Naive B cell (primary cell): ENCODE measurements around the gene TSN. TPM values are rescaled to one million over a fixed set of nuclear protein-coding genes. Genes with fewer than 3 reads are reported as not detected.
"Not testable (repeated sequence)": the region's sequence is repeated elsewhere in the genome, so short reads cannot be mapped to it uniquely, and the experiment has no call there.

Experiments
- ATAC-seq, 2 donors: fragments of 150-1000 bp; cut with Tn5 transposase; 2 replicates each; pipeline ENCODE4 v1.10.0; 2021; ENCODE audit warnings: low read depth in 2 of 2, mild to moderate bottlenecking in 2 of 2, moderate library complexity in 2 of 2
- DNase-seq: peaks from one replicate; pipeline ENCODE4 v3.0.0; 2022
- H3K27ac Mint-ChIP-seq, 6 donors: one replicate each; pipeline ENCODE4 v1.8.0; 2020 to 2022; ENCODE audit warnings: mild to moderate bottlenecking in 6 of 6, mixed read lengths in 6 of 6, moderate library complexity in 5 of 6, inconsistent platforms in 2 of 6
- H3K27me3 Mint-ChIP-seq, 3 donors: one replicate each; pipeline ENCODE4 v1.8.0; 2021 to 2022; ENCODE audit warnings: mixed read lengths in 3 of 3, mild to moderate bottlenecking in 1 of 3
- H3K36me3 Mint-ChIP-seq, 2 donors: one replicate each; pipeline ENCODE4 v1.8.0; 2020 to 2022; ENCODE audit warnings: mixed read lengths in 2 of 2, inconsistent platforms in 1 of 2, mild to moderate bottlenecking in 1 of 2
- H3K4me1 Mint-ChIP-seq, 3 donors: one replicate each; pipeline ENCODE4 v1.8.0; 2020 to 2022; ENCODE audit warnings: mixed read lengths in 3 of 3, inconsistent platforms in 1 of 3, mild to moderate bottlenecking in 1 of 3, moderate library complexity in 1 of 3
- H3K4me3 Mint-ChIP-seq, 8 donors: one replicate each; pipeline ENCODE4 v1.8.0; 2020 to 2022; ENCODE audit warnings: mild to moderate bottlenecking in 8 of 8, mixed read lengths in 8 of 8, moderate library complexity in 8 of 8, inconsistent platforms in 2 of 8
- H3K9me3 Mint-ChIP-seq, 7 donors: one replicate each; pipeline ENCODE4 v1.8.0; 2020 to 2022; ENCODE audit warnings: mixed read lengths in 7 of 7, mild to moderate bottlenecking in 5 of 7, inconsistent platforms in 2 of 7, moderate library complexity in 1 of 7
- polyA plus RNA-seq, 6 donors: library from polyadenylated mRNA; unstranded; fragments of 300-500 nt; fragmentation: Illumina TruSeq; gene quantifications; one replicate each; pipeline ENCODE4 v1.2.3, GENCODE V29; 2021; ENCODE audit warnings: low read depth in 6 of 6

TSN gene
- polyA plus RNA-seq: 100 to 1,000 TPM in 1 of 6 donors, 10 to 100 TPM in 5; 81.3 to 116 (median 85.6) TPM

DNA sequence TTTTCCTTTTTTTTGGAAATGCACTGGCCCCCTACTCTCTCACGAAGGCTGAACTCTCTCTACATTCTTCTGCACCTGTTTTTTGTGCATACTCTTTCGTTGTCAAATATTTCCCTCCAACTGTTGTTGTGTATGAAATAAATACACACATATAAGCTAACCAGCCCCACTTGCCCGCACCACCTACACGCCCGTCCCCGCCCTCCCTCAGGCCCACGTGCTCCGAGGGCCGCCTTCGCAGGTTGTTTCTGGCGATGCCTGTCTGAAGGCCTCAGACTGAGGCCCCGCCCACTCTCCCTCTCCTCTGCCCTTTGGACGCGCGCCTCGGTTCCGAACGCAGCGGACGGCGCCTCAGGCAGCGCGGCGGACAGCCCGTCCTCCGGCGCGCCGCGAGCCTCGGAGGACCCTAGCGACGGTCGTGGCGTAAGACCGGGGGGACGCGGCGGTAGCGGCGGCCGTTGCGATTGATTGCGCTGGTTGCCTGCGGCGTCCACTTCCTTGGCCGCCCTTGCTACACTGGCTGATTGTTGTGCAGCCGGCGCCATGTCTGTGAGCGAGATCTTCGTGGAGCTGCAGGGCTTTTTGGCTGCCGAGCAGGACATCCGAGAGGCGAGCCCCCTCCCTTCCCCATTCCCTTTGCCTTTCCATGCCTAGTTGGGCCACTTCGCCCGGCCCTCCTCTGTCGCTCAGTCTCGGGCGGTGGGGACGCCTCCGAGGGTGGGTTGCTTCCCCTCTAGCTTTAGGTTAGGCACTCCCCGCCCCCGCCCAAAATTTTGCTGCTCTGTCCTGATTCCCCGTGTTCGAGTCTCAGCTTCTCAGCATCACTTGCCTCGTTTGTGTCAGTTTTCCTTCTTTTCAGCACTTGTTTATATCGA lies at the start of gene TSN:
TSS of gene TSN (plus strand) at position 415 of the 875 bp plus-strand sequence. CDS start at position 544, 129 bp downstream.
- Mint-ChIP-seq H3K27me3 (no peaks in the 10 kb centered on the region), H3K9me3 (no peaks in the 10 kb centered on the region), H3K36me3 (no peaks in the 10 kb centered on the region), H3K4me3 (peak within 1 kb of the TSS; percentile 88 to 98 (median 96)), H3K4me1 (peaks cover 24 to 44% (median 28%) of the 10 kb centered on the region in 3 donors), H3K27ac (peak within 1 kb of the TSS; percentile 83 to 96 (median 92))
- ATAC-seq (peak; percentile 99), DNase-seq (peak; percentile 97)

DNA sequence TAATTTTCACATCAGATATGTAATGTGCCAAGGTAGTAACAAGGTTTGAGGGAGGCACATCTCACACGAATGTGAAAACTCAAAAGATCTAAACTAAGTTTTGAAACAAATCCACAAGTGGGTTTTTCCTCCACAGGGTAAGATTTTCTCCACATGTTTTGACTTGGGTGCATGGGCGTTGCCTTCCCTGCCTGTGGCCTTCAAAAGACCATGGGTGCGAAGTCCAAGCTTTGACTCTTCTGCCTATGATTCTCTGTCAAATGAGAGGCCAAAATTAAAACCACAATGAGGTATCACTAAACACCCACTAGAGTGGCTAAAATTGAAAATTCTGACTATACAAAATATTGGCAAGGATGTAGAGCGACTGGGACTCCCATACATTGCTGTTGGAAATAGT lies 49.5 kb upstream of the TSN start:
- no peaks in the 10 kb centered on the region for H3K36me3 Mint-ChIP-seq
- H3K27me3 Mint-ChIP-seq: no peaks in the 10 kb centered on the region
- H3K4me3 Mint-ChIP-seq: no peak overlapping the region
- no peak for DNase-seq
- H3K9me3 Mint-ChIP-seq: no peaks in the 10 kb centered on the region
- no peak for ATAC-seq
- H3K27ac Mint-ChIP-seq: no peak overlapping the region
- H3K4me1 Mint-ChIP-seq: peaks cover 0 to 2% (median 0%) of the 10 kb centered on the region in 3 donors

DNA sequence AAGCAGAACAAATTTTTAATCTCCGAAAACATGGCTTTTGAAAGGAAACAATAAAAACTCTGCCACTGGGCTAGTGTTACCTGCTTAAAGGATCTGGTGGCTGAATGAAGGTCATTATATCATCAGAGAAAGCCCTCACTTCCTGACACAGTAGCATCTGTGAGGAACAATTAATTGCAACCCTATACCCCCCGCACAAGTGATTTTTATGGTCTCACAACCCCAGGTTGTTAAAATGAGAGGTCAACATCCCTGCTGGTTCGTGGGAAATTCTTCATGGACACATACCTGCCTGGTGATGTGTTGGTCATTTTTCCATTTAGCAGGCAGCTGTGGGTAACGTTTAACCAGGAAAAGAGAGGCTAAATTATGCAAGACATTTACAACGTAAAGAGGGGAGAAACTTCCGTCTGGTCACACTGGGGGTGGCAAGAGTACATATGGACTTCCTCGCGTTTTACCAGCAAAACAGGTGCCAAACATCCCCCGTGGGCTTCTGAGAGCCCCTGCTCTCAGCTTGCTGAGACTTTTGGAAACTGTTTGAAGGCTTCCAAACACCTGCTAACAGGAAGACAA lies 48.0 kb upstream of the TSN start:
- DNase-seq: no peak
- Mint-ChIP-seq H3K9me3 (no peaks in the 10 kb centered on the region), H3K36me3 (no peaks in the 10 kb centered on the region), H3K27ac (peak overlapping the region in 1 of 6 donors; percentile 74), H3K27me3 (no peaks in the 10 kb centered on the region), H3K4me3 (no peak overlapping the region), H3K4me1 (peaks cover 0 to 2% (median 0%) of the 10 kb centered on the region in 3 donors)
- no peak for ATAC-seq

DNA sequence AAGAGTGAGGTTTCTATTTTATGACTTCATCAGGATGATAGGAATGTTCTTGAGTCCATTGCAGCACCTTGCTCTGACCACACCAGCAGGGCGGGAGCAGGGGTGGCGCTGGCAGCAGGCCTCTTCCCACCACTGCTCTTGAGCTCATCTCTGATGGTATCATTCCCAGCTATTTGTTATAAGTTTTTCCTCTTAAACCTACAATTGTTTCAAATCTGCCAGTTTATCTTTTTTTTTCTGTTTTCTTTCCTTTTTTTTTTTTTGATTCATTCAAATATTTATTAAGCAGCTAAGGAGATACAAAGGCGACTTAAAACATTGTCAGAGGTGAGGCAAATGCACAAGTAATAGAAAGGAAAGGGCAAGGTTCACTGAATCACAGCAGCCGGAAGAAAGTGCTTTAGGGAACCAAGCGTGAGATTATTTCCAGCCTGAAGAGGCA lies 47.5 kb upstream of the TSN start:
- Mint-ChIP-seq H3K27me3 (peaks cover 0 to under 1% (median 0%) of the 10 kb centered on the region in 3 donors), H3K9me3 (no peaks in the 10 kb centered on the region), H3K27ac (peak overlapping the region in 2 of 6 donors; percentile 32 to 74), H3K4me1 (peaks cover 0 to 2% (median 0%) of the 10 kb centered on the region in 3 donors), H3K36me3 (no peaks in the 10 kb centered on the region), H3K4me3 (no peak overlapping the region)
- DNase-seq (no peak), ATAC-seq (no peak)

DNA sequence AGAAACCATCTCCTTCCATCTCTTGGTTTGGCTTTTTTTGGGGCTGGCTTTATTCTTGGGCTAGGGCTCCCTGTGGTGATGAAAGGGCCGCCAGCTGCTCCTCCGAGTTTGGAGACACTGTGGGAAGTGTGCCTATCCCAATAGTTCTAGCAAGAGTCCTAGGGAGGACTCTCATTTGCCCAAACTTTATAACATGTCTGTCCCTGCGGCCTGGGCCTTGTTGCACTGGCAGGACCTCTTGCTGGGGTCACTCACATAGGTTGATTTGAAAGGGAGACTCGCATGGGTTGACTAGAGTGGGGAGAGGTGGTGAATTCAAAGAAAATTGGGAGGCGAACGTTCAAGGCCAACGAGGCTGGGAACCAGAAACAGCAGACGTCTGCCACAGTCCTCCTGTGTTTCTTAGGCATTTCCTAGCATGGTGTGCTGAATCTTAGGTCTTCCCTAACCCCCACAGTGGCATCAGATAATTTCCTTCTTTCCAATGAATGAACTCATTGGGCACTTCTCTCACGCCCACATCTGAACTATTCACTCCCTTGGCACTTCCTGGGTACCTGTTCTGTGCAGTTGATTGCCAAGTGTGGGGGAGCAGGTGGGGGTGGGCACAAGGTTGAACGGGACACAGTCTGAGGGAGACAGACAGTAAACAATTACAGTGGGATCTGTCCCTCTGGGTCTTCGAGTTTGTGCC lies 45.5 kb upstream of the TSN start:
- Mint-ChIP-seq H3K27ac (peak overlapping the region in 1 of 6 donors; percentile 47), H3K9me3 (no peaks in the 10 kb centered on the region), H3K27me3 (peaks cover 0 to 13% (median 0%) of the 10 kb centered on the region in 3 donors), H3K4me3 (no peak overlapping the region), H3K36me3 (no peaks in the 10 kb centered on the region), H3K4me1 (peaks cover 0 to 2% (median 0%) of the 10 kb centered on the region in 3 donors)
- no peak for ATAC-seq
- no peak for DNase-seq

DNA sequence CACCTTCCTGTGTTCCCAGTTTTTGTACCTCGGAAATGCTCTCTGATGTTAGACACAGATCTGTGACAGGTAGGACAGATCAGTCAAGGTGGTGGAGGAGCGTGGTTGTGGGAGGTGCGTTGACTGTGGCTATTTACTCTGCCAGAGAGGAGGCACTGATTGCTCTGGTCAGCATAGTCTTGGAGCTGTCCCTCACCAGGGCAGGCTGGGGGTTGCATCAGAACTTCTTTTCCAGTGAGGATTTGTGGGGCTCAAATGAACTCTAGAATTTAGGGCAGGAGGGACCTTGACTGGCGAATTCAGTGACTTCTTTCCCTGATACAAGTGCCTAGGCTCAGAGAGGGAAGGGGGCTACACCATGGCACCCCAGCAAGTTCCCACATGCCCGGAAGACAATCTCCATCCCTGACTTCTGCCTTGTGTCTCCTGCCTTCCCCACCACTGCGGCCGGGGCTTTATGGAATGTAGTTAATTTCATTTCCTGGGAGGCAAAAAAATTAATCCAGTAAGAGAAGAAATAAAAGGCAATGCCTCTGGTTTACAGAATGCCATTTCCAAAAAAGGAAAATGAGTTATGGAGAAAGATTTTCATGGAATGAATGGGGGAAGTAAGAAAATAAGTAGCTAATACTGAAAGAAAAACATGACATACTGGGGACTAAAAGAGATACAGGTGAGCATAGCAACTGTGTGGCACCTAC lies 44.8 kb upstream of the TSN start:
- Mint-ChIP-seq H3K36me3 (no peaks in the 10 kb centered on the region), H3K27ac (no peak overlapping the region), H3K4me3 (no peak overlapping the region), H3K9me3 (no peaks in the 10 kb centered on the region), H3K27me3 (peaks cover 0 to 13% (median 0%) of the 10 kb centered on the region in 3 donors), H3K4me1 (peaks cover 0 to 2% (median 0%) of the 10 kb centered on the region in 3 donors)
- ATAC-seq: no peak
- no peak for DNase-seq

DNA sequence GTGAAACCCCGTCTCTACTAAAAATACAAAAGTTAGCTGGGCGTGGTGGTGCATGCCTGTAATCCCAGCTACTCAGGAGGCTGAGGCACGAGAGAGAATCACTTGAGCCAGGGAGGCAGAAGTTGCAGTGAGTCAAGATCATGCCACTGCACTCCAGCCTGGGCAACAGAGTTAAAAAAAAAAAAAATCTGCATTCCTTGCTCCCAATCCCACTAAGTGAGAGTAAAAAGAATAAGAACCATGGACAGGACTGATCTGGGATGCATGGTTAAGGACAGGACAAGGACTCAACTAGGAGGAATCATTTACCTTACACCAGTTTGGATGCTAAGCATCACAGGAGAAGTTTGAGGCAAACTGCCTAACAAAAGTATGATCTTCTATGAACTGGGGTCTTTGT lies 44.0 kb upstream of the TSN start:
- not testable (repeated sequence) for DNase-seq, H3K36me3 Mint-ChIP-seq, H3K4me1 Mint-ChIP-seq, ATAC-seq, H3K27ac Mint-ChIP-seq, H3K9me3 Mint-ChIP-seq, H3K4me3 Mint-ChIP-seq
- peaks cover 0 to 13% (median 0%) of the 10 kb centered on the region in 3 donors for H3K27me3 Mint-ChIP-seq

DNA sequence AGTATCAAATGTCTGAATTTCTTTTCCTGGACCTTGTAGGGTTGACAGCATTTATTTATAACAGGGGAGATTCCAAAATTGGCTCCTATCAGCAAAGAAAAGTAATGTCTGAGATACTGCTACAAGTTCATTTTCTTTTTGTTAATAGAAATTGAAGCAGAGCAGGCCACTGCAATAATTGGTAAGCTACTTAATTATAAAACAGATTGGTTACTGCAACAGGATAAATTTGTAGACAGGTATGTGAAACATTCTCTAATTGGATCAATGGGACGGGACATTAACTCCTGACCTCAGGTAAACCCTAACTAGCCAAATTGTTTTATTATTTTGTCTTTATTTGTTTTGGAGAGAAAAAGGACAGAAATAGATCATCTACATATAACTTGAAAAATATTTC lies 39.3 kb upstream of the TSN start:
- H3K36me3 Mint-ChIP-seq: no peaks in the 10 kb centered on the region
- peaks cover 0 to 13% (median 0%) of the 10 kb centered on the region in 3 donors for H3K27me3 Mint-ChIP-seq
- H3K4me1 Mint-ChIP-seq: peaks cover 4 to 10% (median 5%) of the 10 kb centered on the region in 3 donors
- ATAC-seq (no peak), DNase-seq (no peak)
- no peak overlapping the region for H3K27ac Mint-ChIP-seq
- H3K4me3 Mint-ChIP-seq: no peak overlapping the region
- no peaks in the 10 kb centered on the region for H3K9me3 Mint-ChIP-seq

DNA sequence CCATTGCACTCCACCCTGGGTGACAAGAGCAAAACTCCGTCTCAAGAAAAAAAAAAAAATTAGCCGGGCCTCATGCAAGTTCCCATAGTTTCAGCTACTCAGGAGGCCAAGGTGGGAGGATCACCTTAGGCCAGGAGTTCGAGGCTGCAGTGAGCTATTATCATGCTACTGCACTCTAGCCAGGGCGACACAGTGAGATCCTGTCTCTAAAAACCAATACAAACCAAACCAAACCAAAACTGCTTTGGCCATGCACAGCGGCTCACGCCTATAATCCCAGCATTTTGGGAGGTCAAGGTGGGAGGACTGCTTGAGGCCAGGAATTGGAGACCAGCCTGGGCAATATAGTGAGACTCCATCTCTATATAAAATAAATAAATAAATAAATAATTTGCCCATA lies 37.9 kb upstream of the TSN start:
- peaks cover 4 to 10% (median 5%) of the 10 kb centered on the region in 3 donors for H3K4me1 Mint-ChIP-seq
- H3K9me3 Mint-ChIP-seq: no peaks in the 10 kb centered on the region
- H3K4me3 Mint-ChIP-seq: no peak overlapping the region
- peaks cover 0 to 13% (median 0%) of the 10 kb centered on the region in 3 donors for H3K27me3 Mint-ChIP-seq
- ATAC-seq (no peak), DNase-seq (no peak)
- H3K36me3 Mint-ChIP-seq: no peaks in the 10 kb centered on the region
- no peak overlapping the region for H3K27ac Mint-ChIP-seq

DNA sequence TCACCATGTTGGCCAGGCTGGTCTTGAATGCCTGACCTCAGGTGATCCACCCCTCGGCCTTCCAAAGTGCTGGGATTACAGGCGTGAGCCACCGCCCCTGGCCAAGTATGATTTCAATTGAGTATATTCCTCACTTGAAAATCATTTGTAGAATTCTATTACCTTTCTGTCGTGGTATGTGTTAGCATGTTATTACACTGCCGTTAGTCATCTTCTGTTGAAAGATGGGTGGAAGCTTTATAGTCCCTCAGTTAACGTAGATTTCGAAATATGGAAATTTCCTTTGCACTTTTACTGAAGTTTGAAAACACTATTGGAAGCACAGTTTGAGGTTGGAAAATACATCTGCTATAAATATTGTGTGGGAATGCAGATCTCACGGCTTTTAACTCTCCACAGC lies 33.5 kb upstream of the TSN start:
- Mint-ChIP-seq H3K4me1 (peaks cover 4 to 10% (median 5%) of the 10 kb centered on the region in 3 donors), H3K36me3 (peaks cover 2% of the 10 kb centered on the region in 2 donors), H3K9me3 (no peaks in the 10 kb centered on the region), H3K27ac (peak overlapping the region in 1 of 6 donors; percentile 32), H3K27me3 (no peaks in the 10 kb centered on the region), H3K4me3 (no peak overlapping the region)
- DNase-seq: no peak
- no peak for ATAC-seq

DNA sequence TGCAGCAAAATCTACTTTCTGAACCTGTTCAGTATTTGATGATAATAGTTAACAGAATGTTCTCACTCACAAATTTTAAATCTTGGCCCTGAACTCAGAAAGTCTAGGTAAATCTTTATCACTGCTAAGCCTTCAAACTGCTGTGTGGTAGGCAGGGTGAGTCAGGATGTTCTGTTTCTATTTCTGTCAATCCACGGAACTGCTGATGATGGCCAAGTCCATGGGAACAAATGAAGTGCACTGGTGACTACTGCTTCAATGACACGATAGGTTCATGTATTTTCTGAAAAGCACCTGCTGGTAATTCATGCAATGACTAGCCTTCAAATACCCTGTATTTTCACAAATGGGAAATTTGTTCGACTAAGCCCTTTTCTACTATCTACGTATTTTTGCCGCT lies 33.0 kb upstream of the TSN start:
- no peak for DNase-seq
- Mint-ChIP-seq H3K4me3 (no peak overlapping the region), H3K27ac (no peak overlapping the region), H3K36me3 (peaks cover 6 to 7% of the 10 kb centered on the region in 2 donors), H3K9me3 (no peaks in the 10 kb centered on the region), H3K27me3 (no peaks in the 10 kb centered on the region), H3K4me1 (peaks cover 4 to 10% (median 5%) of the 10 kb centered on the region in 3 donors)
- ATAC-seq: no peak

DNA sequence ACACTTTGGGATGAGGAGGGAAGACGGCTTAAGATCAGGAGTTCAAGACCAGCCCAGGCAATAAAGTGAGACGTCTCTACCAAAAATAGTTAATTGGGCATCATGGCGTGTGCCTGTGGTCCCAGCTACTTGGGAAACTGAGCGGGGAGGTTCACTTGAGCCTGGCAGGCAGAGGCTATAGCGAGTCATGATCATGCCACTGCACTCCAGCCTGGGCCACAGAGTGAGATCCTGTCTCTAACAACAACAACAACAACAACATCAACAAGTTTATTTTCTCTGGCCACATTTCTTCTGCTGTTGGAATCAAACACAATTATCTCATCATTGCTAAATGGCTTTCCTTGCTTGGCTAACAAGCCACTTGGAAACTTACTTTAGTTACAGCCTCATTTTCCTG lies 32.1 kb upstream of the TSN start:
- peaks cover 4 to 8% (median 5%) of the 10 kb centered on the region in 3 donors for H3K4me1 Mint-ChIP-seq
- H3K36me3 Mint-ChIP-seq: peaks cover 8 to 14% of the 10 kb centered on the region in 2 donors
- H3K27ac Mint-ChIP-seq: peak overlapping the region in 2 of 6 donors; percentile 27 to 57
- H3K4me3 Mint-ChIP-seq: no peak overlapping the region
- ATAC-seq (no peak), DNase-seq (no peak)
- H3K9me3 Mint-ChIP-seq: no peaks in the 10 kb centered on the region
- no peaks in the 10 kb centered on the region for H3K27me3 Mint-ChIP-seq

DNA sequence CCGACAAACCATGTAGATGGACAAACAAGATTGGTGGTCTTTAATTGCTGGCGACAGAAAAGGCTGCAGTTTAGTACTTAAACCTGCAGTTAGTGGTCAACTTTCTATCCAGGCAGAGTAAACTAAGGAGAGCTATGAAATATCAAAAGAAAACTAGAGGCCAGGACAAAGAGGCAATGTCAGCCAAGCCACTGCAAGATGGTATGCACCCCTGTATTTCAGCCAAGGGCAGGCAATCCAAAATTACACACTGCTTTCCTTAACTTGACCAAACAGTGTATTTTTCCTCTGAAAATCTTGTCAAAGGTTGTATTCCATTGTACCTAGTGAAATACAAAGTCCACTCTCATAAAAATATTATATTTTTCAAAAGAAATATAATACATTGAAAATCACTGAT lies 28.1 kb upstream of the TSN start:
- peak overlapping the region in 2 of 6 donors; percentile 38 to 45 for H3K27ac Mint-ChIP-seq
- peaks cover 7 to 11% (median 9%) of the 10 kb centered on the region in 3 donors for H3K4me1 Mint-ChIP-seq
- DNase-seq: no peak
- H3K36me3 Mint-ChIP-seq: peaks cover 12 to 34% of the 10 kb centered on the region in 2 donors
- no peaks in the 10 kb centered on the region for H3K27me3 Mint-ChIP-seq
- ATAC-seq: no peak
- no peaks in the 10 kb centered on the region for H3K9me3 Mint-ChIP-seq
- no peak overlapping the region for H3K4me3 Mint-ChIP-seq
